ENCODE data around the gene ZDHHC9.

The ZDHHC9 gene

DNA sequence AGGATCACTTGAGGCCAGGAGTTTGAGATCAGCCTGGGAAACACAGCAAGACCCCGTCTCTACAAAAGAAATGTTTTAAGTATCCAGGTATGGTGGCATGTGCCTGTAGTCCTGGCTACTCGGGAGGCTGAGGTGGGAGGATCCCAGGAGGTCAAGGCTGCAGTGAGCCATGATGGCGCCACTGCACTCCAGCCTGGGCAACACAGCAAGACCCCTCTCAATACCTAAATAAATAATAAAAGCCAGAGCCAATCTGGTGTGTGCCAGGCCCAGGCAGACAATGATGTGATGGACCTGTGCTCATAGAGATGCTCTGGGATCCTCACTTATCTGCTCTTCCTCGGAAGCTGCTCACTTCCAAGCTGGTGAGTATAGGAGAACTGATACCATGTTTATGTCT lies 82.1 kb downstream of the ZDHHC9 start:
- no peak for DNase-seq (ENCODE audit: low spot score)

DNA sequence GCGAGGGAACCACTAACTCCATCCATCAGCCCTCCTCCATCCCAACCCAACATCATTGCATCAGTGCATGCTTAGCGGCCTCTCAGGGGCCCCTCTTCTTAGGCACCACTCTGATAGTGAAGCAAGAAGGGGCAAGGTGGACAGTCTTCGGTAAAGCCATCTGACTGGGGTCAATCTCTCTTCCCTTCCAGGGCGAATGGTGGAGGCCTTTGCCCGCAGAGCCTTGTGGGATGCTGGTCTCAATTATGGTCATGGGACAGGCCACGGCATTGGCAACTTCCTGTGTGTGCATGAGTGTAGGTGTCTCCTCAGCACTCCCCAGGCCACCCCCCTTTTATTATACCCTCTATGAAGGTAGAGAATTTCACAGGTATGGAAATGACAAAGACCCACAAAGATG lies 82.7 kb downstream of the ZDHHC9 start:
- no peak for DNase-seq (ENCODE audit: low spot score)

DNA sequence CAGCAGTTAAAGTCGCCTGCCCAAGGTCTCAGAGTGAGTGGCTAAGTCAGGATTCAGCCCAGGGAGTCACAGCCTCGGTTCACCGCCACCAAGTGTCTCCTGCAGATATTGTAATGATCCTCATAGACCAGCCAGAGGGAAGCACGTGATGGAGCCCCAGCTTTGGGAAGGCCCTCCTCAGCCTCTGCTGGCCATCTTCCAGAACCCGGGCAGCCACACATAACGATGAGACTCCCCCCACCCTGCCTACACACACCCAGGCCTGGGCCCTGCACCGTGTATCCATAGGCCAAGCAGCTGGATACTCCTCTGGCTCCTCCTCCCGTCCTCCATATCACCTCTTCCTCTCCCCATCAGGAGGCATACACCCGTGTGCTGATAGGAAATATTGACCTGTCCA lies 83.5 kb downstream of the ZDHHC9 start:
- no peak for DNase-seq (ENCODE audit: low spot score)

DNA sequence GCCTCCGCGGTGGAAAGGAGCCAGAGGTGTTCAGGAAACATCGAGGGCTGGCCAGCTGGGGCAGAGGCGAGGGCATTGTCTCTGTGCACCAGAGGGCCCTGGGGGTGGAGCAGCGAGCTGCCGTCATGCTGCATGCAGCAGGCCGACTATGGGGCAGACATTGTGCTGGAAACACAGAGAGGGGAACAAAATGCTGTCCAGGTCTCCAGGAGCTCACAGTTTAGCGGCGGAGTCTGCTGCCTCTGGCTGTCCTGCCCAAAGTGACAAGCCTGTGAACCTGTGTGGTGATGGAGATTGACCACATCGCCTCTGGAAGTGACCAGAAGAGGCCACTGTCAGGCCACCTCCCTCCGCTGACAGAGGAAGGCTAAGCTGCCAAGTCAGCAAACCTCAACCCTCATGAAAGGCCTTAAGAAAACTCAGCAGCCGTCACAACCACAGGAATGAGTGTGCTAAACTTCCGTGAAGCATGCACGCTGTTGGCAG lies 84.1 kb downstream of the ZDHHC9 start:
- DNase-seq (ENCODE audit: low spot score) = no peak

DNA sequence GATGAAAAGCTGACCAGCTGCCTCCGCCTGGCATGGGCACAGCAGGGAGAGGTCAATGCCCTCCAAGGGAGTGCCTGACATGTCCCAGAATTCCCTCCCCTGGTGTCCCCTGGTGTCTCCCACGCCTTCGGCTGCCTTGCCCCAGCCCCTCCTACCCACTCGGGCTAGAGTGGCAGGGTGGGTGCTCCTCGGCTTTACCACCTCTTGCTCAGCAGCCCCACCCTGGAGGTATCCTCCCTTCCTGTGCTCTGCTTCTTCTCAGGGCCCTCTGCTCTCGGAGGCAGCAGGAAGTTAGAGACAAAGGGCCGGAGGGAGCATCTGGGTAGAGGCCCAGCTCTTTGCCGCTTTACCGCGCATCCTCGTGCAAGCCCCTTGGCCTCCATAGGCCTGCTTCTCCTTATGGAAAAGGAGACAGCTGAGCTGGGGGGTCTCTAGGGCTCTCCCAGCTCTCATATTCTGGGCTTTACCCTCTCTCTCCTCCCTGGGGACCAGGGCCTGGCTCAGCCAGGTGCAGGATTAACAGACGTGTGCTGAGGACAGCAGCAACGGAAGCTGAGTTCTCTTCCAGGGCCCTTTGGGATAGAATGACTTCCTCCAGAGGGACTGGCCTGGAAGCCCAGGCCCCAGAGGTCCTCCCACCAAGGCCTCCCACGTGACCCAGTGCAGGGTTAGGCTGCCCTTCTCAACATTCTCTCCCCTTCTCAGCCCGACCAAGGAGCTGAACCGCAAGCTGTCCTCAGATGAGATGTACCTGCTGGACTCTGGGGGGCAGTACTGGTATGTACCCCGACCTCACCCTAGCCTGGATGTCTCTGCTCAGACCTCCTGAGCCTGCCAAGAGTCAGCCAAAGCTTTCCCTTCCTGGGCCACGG lies 87.7 kb downstream of the ZDHHC9 start:
- DNase-seq (ENCODE audit: low spot score) = no peak

DNA sequence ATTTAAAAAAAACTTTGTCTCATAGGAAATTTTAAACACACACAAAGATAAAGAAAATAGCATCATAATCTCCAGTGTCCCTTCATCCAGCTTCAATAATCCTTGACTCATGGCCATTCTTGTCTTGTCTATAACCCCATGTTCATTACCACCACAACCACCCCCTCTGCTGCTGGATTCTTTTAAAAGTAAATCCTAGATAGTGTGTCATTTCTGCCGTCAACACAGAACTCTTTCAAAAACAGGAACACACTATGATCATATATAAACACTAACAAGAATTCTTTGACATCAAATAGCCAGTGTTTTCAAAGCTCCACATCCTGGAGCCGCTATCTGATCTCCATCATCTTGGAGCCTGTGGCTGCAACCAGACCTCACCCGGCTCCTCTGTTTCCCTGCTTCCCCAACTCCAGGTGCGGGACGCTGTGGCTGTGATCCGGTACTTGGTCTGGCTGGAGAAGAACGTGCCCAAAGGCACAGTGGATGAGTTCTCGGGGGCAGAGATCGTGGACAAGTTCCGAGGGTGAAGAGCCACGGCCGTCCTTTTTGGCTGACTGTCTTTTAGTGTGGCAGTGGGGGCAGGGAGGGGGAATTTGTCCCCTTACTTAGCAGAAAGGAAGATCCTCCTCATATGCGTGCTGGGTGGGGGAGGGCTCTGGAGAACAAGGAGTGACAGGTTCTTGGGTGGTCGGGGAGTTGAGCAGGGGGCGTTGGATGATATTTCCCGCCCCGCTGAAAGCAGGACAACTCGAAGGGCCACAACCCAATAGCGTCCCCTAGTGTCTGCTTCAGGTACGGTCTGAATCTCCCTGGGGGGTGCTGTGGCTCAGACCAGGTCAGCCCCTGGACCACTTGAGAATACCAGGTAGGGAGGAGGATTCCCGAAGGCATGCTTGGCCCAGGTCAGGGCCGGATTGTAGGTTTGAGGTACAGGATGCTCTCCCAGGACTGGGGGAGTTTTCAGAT lies 89.3 kb downstream of the ZDHHC9 start:
- DNase-seq (ENCODE audit: low spot score) = no peak

Data from D341Med (cell line).